ENCODE data around the gene VTI1A.

The VTI1A gene

GRCh38 chr10:112728118-112728883, 281.3 kb downstream of the VTI1A start:
- TF ChIP-seq, protein P1, sequence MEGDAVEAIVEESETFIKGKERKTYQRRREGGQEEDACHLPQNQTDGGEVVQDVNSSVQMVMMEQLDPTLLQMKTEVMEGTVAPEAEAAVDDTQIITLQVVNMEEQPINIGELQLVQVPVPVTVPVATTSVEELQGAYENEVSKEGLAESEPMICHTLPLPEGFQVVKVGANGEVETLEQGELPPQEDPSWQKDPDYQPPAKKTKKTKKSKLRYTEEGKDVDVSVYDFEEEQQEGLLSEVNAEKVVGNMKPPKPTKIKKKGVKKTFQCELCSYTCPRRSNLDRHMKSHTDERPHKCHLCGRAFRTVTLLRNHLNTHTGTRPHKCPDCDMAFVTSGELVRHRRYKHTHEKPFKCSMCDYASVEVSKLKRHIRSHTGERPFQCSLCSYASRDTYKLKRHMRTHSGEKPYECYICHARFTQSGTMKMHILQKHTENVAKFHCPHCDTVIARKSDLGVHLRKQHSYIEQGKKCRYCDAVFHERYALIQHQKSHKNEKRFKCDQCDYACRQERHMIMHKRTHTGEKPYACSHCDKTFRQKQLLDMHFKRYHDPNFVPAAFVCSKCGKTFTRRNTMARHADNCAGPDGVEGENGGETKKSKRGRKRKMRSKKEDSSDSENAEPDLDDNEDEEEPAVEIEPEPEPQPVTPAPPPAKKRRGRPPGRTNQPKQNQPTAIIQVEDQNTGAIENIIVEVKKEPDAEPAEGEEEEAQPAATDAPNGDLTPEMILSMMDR (IDR thresholded peaks at IDR 0.05) = no peak

DNA sequence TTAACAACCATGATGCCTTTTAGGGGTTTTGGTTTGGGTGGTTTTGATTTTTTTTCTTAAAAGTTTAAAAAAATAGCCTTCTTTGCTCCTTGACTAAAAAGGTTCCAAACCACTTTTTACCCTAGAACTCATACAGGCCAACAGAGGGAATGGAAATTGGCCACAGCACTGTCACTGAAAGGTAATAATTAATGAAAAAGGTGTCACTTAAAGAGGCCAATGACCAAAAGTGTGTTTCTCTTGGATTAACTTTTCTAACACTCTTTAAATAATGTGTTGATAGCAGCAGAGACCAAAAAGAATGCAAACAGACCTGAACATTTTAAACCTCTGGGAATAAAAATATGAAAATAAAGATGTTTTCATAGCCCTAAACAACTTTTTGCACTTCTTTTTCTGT, 282.0 kb downstream of the VTI1A start:
- TF ChIP-seq, protein P1 (IDR thresholded peaks at IDR 0.05) = no peak

DNA sequence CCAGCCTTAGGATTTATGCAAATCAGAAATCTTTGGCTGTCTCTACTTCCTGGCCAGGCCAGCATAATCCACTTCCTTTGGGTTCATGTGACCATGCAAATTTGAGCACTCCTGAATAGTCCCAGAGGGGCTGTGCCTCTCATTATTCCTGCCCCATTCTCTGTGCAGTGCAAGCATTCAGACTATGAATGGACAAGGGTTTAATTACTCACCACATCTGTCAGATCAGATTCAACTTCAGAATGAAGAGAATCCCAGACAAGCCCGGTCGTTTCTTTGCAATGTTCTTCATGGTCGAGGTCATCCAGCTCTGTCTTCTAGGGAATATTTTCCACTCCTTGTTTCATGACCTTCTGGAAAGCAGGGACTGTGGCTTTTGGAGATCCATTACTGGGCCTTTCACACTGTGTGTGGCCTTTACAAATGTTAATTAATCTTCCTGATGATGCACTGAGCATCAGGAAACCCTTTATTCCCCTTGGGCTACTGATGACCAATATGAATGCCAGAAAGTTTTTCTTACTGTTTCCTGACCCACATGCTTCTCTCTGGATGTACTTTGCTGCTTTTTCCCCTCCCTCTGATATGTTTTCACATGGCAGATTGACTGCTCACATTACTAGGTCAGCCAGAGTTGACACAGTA, 285.4 kb downstream of the VTI1A start:
- TF ChIP-seq, protein P1 (IDR thresholded peaks at IDR 0.05) = no peak

GRCh38 chr10:112735041-112735695, 288.2 kb downstream of the VTI1A start:
- TF ChIP-seq, protein P1 (IDR thresholded peaks at IDR 0.05) = no peak

DNA sequence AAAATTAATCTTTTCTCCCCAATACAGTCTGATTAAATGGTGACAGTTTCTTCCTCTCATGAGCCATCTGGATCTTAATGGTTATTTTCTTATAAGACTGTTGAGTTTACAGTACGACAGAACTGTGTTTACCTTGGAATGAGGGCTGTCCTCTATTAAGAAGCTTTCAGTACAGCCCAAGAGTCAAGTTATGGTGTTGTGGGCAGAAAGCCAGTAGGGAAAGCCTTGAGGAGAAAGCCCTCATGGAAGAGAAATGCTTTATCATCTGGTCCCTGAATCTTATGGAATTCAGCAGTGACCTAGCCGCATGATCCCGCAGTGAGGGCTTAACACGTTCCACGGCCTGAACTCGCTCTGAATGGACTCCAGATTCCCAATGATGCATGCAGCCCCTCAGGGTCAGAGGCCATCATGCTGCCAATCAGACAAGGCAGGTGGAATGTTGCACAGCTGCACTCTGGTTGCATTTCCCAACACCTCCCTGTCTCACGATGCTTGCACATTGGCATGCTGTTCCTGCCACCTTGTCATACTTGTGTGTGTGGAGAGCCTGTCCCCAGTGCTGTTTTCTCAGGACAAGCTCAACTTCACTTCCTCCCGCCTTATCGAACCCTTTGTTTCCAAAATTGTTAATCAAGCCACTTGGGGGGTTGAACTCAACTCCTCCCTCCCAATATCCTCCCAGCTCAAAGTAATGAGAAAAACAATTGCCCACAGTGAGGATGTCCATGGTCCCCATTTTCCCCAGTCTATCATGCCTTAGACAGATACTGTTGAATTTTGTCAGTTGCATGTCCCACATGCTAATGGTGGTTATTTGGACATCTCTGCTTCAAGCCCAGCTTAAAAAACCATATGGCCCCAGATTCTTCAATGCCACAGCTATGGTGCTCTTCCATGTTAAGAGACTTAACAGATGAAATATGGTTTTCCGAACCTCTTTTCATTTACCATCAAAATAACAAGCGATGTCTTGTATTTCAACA, 291.9 kb downstream of the VTI1A start:
- TF ChIP-seq, protein P1 (IDR thresholded peaks at IDR 0.05) = no peak

GRCh38 chr10:112739592-112740353, 292.8 kb downstream of the VTI1A start:
- TF ChIP-seq, protein P1 (IDR thresholded peaks at IDR 0.05) = no peak
